Stomach smooth muscle (tissue), 2 donors: ENCODE measurements around the gene GNAI2.
A peak's percentile ranks its signal among the peaks of the same experiment; 100 is the strongest.
"Not testable (repeated sequence)": the region's sequence is repeated elsewhere in the genome, so short reads cannot be mapped to it uniquely, and the experiment has no call there.

Experiments used
- H3K27ac ChIP-seq: one replicate; pipeline ENCODE4 v1.7.0; 2013; ENCODE audit warnings: mild to moderate bottlenecking, low read length, inconsistent platforms
- H3K27me3 ChIP-seq, 2 donors: one replicate each; pipeline ENCODE4 v1.7.0; 2013; ENCODE audit warnings: low read length in 2 of 2; ENCODE audit not compliant: insufficient read depth in 2 of 2, control insufficient read depth in 1 of 2
- H3K36me3 ChIP-seq, 2 donors: one replicate each; pipeline ENCODE4 v1.7.0; 2013; ENCODE audit warnings: low read length in 2 of 2; ENCODE audit not compliant: control insufficient read depth in 2 of 2, insufficient read depth in 2 of 2
- H3K4me1 ChIP-seq: one replicate; pipeline ENCODE4 v1.7.0; 2013; ENCODE audit warnings: low read length; ENCODE audit not compliant: control insufficient read depth, insufficient read depth
- H3K4me3 ChIP-seq, 2 donors: one replicate each; pipeline ENCODE4 v1.7.0; 2013; ENCODE audit warnings: low read length in 2 of 2
- H3K9ac ChIP-seq, 2 donors: one replicate each; pipeline ENCODE4 v1.7.0; 2013; ENCODE audit warnings: low read length in 2 of 2, mild to moderate bottlenecking in 1 of 2
- H3K9me3 ChIP-seq, 2 donors: one replicate each; pipeline ENCODE4 v1.7.0; 2013; ENCODE audit warnings: low read length in 2 of 2; ENCODE audit not compliant: control insufficient read depth in 2 of 2
- donor health status: healthy.
- donor health status: Pancreatic carcinoma.

Gene GNAI2

DNA sequence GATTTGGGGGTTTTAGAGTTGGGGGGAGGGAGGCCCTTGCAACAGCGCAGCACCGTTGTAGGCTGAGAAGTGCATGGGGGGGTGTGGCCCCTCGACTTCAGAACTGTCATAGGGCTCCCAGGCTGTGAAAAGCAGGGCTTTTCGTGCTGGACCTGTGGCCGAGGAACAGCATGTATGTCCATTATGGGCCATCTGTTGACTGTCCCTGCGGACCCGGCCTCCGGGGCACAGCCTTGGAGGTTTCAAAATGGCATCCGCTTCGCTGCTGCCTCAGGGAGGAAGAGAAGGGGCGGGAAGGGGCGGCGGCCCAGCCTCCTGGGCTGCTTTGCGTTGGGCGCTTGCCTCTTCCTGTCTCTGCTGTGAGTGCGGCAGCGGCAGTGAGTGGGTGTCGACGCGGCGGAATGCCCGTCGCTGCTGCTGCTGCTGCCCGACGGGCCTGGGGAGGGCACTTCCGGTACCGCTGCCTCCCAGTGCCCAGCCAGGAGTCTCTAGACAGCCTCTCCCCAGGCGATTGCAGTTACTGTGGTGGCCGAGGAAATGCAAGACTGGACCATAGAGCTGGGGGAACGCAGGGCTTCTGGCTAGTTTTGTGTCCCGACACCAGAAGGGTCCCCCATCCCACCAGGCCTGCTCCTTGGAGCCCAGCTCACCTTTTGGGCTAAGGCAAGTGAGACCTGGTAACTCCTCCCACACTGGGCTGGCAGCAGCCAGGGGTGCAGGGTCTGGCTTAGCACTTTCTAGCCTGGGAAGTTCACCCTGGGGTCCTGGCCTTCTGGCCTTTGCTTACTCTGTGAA, 1.9 kb downstream of the GNAI2 start:
- H3K27ac ChIP-seq = peak overlapping the region; percentile 86
- H3K4me3 ChIP-seq = peak overlapping the region; percentile 88 to 95
- H3K27me3 ChIP-seq = no peaks in the 10 kb centered on the region
- H3K9ac ChIP-seq = peak overlapping the region; percentile 81 to 94
- H3K9me3 ChIP-seq = no peaks in the 10 kb centered on the region
- peaks cover 0 to 8% of the 10 kb centered on the region in 2 donors for H3K36me3 ChIP-seq
- H3K4me1 ChIP-seq = peaks cover 68% of the 10 kb centered on the region

DNA sequence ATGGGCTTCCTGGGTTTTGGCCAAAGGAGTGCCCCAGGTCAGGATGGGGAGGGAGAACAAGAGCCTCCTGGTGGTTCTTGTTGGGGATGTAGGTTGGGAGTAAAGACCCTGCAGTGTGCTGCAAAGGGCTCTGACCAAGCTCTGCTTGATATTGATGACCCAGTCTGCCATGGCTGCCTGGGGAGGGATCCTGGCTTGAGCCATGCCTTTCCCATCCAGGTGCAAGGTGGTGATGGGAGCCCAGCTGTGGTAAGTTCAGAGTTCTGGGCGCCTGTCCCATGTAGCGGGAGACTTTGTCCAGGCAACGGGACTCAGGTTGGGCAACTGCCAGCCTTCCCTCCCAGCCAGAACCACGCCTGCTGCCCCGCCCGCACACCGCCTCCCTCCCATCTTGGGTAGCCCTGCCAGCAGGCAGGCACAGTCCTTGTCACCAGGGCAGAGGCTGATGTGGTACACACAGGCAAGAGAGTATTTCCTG, 2.6 kb downstream of the GNAI2 start:
- Histone ChIP-seq H3K9ac (peak overlapping the region; percentile 81 to 94), H3K27ac (peak overlapping the region; percentile 86), H3K9me3 (no peaks in the 10 kb centered on the region), H3K4me1 (peaks cover 75% of the 10 kb centered on the region), H3K4me3 (peak overlapping the region; percentile 88 to 95), H3K36me3 (peaks cover 0 to 8% of the 10 kb centered on the region in 2 donors), H3K27me3 (no peaks in the 10 kb centered on the region)

DNA sequence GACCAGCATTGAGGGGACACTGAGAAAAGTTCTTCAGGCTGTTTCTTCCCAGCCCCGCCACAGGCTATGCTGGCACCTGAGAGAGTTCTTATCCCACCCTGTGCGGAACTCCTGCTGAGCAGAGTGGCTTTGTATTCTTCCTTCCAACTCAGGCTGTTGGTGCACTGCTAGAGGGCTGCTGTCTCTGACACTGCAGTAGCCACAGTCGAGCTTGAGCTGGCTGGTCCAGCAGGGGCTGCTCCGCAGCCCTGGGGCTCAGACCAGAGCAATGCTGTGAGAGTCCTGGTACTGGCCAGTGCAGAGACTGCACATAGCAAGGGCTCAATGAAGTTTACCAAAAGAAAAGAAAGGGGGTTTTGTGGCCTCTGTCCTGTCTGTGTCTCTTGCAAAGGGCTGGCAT, 3.6 kb downstream of the GNAI2 start:
- Histone ChIP-seq H3K27me3 (no peaks in the 10 kb centered on the region), H3K9ac (peak overlapping the region; percentile 55 to 81), H3K4me3 (no peak overlapping the region), H3K4me1 (peaks cover 82% of the 10 kb centered on the region), H3K36me3 (peaks cover 0 to 11% of the 10 kb centered on the region in 2 donors), H3K9me3 (no peaks in the 10 kb centered on the region), H3K27ac (peak overlapping the region; percentile 86)

DNA sequence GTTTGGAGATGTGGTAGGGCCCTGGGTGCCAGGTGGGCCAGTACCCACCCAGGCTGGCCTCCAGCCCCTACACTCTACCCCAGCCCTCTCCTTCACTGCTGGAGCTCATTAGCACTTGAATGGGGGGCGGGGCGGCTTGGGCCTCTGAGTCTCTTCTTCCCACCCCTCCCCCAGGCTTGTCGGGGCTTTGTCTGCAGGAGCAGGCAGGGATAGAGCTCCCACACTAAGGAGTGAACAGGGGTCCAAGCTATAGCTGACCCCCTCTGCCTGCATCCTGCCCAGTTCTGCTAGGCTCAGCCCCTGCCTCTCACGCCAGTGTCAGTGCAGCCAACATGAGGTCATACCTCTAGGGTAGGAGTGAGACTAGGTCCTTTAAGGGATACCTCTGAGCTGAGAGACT, 5.2 kb downstream of the GNAI2 start:
- Histone ChIP-seq H3K4me1 (peaks cover 89% of the 10 kb centered on the region), H3K27ac (peak overlapping the region; percentile 62), H3K9me3 (no peaks in the 10 kb centered on the region), H3K36me3 (peaks cover 0 to 11% of the 10 kb centered on the region in 2 donors), H3K4me3 (no peak overlapping the region), H3K27me3 (no peaks in the 10 kb centered on the region), H3K9ac (no peak overlapping the region)

DNA sequence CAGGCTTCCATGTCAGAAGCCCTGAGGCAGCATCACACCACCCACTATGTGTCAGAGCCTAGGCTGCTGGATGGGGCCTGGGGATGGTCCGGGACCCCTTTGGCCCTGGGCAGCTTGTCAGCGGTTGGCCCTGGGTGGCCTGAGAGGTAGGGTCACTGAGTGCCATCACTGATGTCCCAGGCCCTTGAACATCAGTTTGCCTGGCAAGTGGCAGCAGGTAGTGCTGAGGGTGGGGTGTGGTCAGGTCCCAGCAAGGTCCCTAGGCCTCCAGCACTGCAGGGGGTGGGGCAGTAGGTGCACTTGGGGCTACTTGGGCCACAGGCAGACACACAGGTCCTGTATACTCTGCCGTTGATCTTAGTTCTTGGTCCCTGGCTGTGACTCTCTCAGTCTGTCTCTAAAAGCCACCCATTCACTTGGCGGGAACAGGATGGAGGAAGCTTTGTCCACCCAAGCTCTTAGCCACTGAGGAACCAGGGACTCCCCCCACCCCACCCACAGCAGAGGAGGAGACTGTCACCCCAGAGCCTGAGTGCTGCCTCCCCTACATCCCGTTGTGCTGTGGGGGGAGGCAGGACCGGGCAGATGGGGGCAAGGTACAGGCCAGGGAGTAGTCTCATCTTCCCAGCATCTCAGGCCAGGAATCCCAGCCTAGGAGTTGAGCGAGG, 5.8 kb downstream of the GNAI2 start:
- H3K27me3 ChIP-seq = no peaks in the 10 kb centered on the region
- H3K36me3 ChIP-seq = peaks cover 0 to 11% of the 10 kb centered on the region in 2 donors
- H3K27ac ChIP-seq = peak overlapping the region; percentile 62
- H3K4me3 ChIP-seq = no peak overlapping the region
- peaks cover 90% of the 10 kb centered on the region for H3K4me1 ChIP-seq
- H3K9ac ChIP-seq = peak overlapping the region in 1 of 2 donors; percentile 29
- H3K9me3 ChIP-seq = no peaks in the 10 kb centered on the region

DNA sequence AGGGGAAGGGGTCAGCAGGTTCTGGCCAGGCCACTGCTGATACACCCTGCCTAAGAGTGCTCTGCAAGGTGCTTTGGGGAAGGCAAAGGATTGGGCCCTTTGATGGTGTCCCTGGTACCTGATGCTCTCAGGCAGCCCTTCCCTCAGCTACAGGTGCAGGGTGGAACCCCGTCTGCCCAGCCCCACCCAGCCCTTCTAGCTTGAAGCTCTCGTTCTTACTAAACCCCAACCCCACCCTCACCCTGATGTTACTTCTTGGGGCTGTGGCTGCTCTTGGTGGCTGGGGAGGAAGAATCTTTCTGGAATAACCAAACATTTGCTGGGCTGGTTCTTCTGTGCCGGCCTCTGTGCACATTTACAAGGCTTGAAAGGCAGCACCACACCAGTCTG, 6.4 kb downstream of the GNAI2 start:
- Histone ChIP-seq H3K4me1 (peaks cover 90% of the 10 kb centered on the region), H3K36me3 (peaks cover 0 to 12% of the 10 kb centered on the region in 2 donors), H3K9me3 (no peaks in the 10 kb centered on the region), H3K27me3 (no peaks in the 10 kb centered on the region), H3K9ac (no peak overlapping the region), H3K4me3 (no peak overlapping the region), H3K27ac (peak overlapping the region; percentile 62)

DNA sequence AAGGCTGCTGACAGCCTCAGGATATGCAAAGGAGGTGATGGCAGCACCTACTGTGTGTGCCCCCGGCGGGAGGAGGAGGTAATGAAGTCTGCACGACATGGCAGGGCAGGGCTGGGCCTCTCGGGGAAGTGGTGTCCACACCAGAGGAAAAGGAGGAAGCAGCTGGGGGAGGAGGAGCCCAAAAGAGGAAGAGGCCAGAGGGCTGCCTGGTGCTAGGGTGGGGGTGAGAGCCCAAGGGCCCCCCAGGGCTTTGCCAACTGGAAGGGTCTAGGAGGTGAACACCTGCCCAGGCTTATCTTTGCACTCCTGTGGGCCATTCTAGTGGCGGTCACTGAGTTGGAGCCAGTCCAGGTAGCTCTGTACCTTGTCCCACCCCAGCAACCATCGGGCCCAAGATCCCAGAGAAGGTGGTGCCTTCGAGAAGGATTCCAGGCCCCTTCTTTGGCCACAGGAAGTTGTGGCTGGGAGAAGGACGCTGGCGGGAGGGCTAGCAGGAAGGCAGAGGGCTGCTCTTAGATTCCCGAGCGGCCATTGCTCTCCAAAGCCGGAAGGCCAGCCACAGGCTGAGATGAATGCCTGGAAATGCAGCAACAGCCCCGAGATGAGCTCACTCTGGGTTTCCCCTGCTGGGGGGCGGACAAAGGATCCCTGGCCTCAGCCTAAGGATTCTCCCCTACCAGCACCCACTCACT, 7.0 kb downstream of the GNAI2 start:
- Histone ChIP-seq H3K36me3 (peaks cover 0 to 12% of the 10 kb centered on the region in 2 donors), H3K9ac (peak overlapping the region in 1 of 2 donors; percentile 23)

DNA sequence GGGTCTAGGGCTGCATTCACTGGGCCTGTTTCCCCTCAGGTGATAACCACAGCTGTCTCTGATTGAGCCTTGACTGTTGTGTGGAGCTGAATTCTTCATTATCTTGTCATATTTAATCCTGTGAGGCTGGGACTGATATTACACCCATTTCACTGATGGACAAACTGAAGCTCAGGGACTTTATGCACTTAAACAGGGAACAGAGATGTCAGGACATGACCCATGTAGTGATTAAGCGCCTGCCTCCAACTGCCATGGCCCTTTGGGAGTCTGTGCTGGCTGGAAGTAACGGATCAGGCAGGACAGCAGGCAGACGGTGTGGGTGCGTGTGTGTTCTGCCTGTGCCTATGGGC, 7.5 kb downstream of the GNAI2 start:
- no peaks in the 10 kb centered on the region for H3K9me3 ChIP-seq
- H3K9ac ChIP-seq = peak overlapping the region; percentile 31 to 47
- peaks cover 89% of the 10 kb centered on the region for H3K4me1 ChIP-seq
- H3K27me3 ChIP-seq = no peaks in the 10 kb centered on the region
- H3K36me3 ChIP-seq = peaks cover 0 to 12% of the 10 kb centered on the region in 2 donors
- H3K27ac ChIP-seq = peak overlapping the region; percentile 62
- H3K4me3 ChIP-seq = no peak overlapping the region

More for the DNA sequence above, 7.0 kb downstream of the GNAI2 start:
- H3K4me3 ChIP-seq = no peak overlapping the region
- H3K27me3 ChIP-seq = no peaks in the 10 kb centered on the region
- peak overlapping the region; percentile 62 for H3K27ac ChIP-seq
- no peaks in the 10 kb centered on the region for H3K9me3 ChIP-seq
- H3K4me1 ChIP-seq = peaks cover 89% of the 10 kb centered on the region

DNA sequence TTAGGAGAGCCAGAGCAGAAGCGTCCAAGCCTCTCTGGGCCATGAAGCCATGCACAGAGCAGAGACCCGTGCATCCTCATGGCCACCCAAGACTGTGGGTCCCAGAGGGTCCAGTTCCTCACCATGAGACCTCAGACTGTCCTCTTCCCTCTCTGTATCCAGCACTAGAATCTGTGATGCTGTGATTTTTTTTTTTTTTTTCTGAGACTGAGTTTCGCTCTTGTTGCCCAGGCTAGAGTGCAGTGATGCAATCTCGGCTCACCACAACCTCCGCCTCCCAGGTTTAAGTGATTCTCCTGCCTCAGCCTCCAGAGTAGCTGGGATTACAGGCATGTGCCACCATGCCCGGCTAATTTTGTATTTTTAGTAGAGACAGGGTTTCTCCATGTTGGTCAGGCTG, 8.8 kb downstream of the GNAI2 start:
- H3K9ac ChIP-seq = peak overlapping the region in 1 of 2 donors; percentile 21
- H3K4me1 ChIP-seq = peaks cover 88% of the 10 kb centered on the region
- not testable (repeated sequence) for H3K4me3 ChIP-seq, H3K9me3 ChIP-seq, H3K27me3 ChIP-seq, H3K36me3 ChIP-seq
- H3K27ac ChIP-seq = peak overlapping the region; percentile 58

DNA sequence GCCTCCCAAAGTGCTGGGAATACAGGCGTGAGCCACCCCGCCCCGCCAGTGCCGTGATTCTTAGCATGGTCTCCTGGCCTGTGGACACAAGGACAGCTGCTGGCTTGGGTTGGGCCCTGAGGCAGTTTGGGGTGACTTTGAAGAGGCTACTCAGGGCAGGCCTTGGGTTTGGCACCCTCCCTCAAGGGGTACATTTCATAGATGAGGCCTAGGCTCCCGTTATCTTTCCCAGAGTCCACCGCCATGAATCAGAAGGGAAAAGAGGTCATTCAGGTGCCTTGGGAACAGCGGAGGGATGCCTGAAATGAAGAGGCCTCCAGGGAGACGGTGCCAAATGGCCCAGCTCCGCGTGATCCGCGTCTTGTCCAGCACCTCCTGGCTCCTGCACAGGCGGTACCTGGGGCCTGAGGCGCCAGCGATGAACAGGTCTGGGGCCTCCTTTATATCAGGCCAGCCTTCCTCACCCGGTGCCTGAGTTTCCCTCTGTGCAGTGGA, 9.3 kb downstream of the GNAI2 start:
- Histone ChIP-seq H3K27ac (peak overlapping the region; percentile 58), H3K4me1 (peaks cover 88% of the 10 kb centered on the region), H3K27me3 (no peaks in the 10 kb centered on the region), H3K9ac (peak overlapping the region; percentile 8 to 58), H3K4me3 (peak overlapping the region in 1 of 2 donors; percentile 68), H3K9me3 (no peaks in the 10 kb centered on the region), H3K36me3 (peaks cover 0 to 8% of the 10 kb centered on the region in 2 donors)
